Lung (tissue), 12 donors: ENCODE measurements around the gene PKHD1. TPM values are rescaled to one million over a fixed set of nuclear protein-coding genes. Genes with fewer than 3 reads are reported as not detected.

Experiments
- ATAC-seq: fragments of 200-7000 bp; cut with Tn5 transposase; one replicate; pipeline ENCODE4 v1.9.1; 2020; ENCODE audit warnings: moderate number of reproducible peaks; ENCODE audit not compliant: insufficient read depth, low FRiP score
- DNase-seq, 3 donors: peaks; one replicate each; pipeline ENCODE4 v3.0.0-alpha.2; 2013 to 2017
- H3K27ac ChIP-seq, 2 donors: one replicate each; pipeline ENCODE4 v1.5.1; 2013; ENCODE audit warnings: mild to moderate bottlenecking in 2 of 2, moderate library complexity in 2 of 2, control low read depth in 1 of 2, inconsistent platforms in 1 of 2, low read depth in 1 of 2, low read length in 1 of 2
- H3K27me3 ChIP-seq, 3 donors: one replicate each; pipeline ENCODE4 v1.5.1; 2013; ENCODE audit warnings: low read length in 2 of 3; ENCODE audit not compliant: control insufficient read depth in 3 of 3, insufficient read depth in 3 of 3
- H3K36me3 ChIP-seq, 4 donors: one replicate each; pipeline ENCODE4 v1.5.1; 2013; ENCODE audit warnings: low read length in 4 of 4, mild to moderate bottlenecking in 1 of 4, moderate library complexity in 1 of 4; ENCODE audit not compliant: control insufficient read depth in 4 of 4, insufficient read depth in 4 of 4
- H3K4me1 ChIP-seq, 5 donors: one replicate each; pipeline ENCODE4 v1.5.1; 2013; ENCODE audit warnings: low read length in 5 of 5, mild to moderate bottlenecking in 2 of 5, moderate library complexity in 1 of 5; ENCODE audit not compliant: control insufficient read depth in 5 of 5, insufficient read depth in 5 of 5
- H3K4me3 ChIP-seq: one replicate; pipeline ENCODE4 v1.5.1; 2013; ENCODE audit warnings: mild to moderate bottlenecking, control low read depth, moderate library complexity
- H3K9ac ChIP-seq, 2 donors: one replicate each; pipeline ENCODE4 v1.5.1; 2013; ENCODE audit warnings: low read length in 2 of 2, control low read depth in 1 of 2; ENCODE audit not compliant: insufficient read depth in 1 of 2
- H3K9me3 ChIP-seq, 4 donors: one replicate each; pipeline ENCODE4 v1.5.1; 2013; ENCODE audit warnings: low read length in 3 of 4, mild to moderate bottlenecking in 1 of 4, moderate library complexity in 1 of 4; ENCODE audit not compliant: control insufficient read depth in 4 of 4, insufficient read depth in 3 of 4
- WGBS, 2 donors: extraction: QIAGEN DNeasy Blood & Tissue Kit; methylation state at CpG; one replicate each; pipeline ENCODE4 v1.1.7; 2013; 5-methylcytosine and 5-hydroxymethylcytosine counted together
- polyA plus RNA-seq, 2 donors: library from polyadenylated mRNA; stranded (reverse); fragments of 200-250 nt; gene quantifications; one replicate each; pipeline ENCODE4 v1.2.1, GENCODE V29; 2013
- total RNA-seq, 2 donors: library from RNA; depleted of rRNA in 1 of 2; stranded (reverse); fragments of >200 nt in 1 of 2; gene quantifications; one replicate each; pipeline ENCODE4 v1.2.1, GENCODE V29; 2014 to 2021
- TF ChIP-seq, protein P1 (sequence below): IDR thresholded peaks from 2 replicates; pipeline ENCODE4 v1.5.1; 2012; ENCODE audit warnings: mild to moderate bottlenecking; ENCODE audit errors: control extremely low read depth, extremely low read depth
- donor health status: control.
- donor health status: control.
- donor health status: Bipolar disorder and iron deficiency.
- donor health status: healthy.
- donor health status: DM: yes; HTN: yes; CAD: no.

Gene PKHD1
- total and polyA plus RNA-seq, 4 donors = 0.01 to 6.1 (median 0.09) TPM

DNA sequence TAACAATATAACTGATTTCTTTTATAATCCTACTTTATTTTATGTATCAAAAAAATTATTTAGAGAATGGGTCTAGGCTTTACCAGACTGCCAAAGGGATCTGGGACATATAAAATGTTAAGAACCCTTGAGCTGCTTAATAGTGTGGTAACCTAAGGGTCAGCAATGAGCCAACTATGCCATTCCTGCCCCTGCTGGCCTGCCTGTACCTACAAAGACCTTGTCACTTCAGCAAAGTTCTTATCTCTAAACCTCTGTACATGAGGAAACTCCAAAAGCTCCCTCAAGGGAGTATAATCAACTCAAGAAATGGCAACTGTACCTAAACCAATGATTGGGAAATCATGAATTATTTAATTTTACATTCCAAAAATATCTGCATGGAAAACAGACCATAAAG is 266.9 kb downstream of the PKHD1 start:
- no peak overlapping the region for H3K4me3 ChIP-seq
- ATAC-seq = peak; percentile 49
- no peak overlapping the region for H3K9ac ChIP-seq
- H3K27me3 ChIP-seq = no peaks in the 10 kb centered on the region
- H3K36me3 ChIP-seq = no peaks in the 10 kb centered on the region
- TF ChIP-seq, protein P1, sequence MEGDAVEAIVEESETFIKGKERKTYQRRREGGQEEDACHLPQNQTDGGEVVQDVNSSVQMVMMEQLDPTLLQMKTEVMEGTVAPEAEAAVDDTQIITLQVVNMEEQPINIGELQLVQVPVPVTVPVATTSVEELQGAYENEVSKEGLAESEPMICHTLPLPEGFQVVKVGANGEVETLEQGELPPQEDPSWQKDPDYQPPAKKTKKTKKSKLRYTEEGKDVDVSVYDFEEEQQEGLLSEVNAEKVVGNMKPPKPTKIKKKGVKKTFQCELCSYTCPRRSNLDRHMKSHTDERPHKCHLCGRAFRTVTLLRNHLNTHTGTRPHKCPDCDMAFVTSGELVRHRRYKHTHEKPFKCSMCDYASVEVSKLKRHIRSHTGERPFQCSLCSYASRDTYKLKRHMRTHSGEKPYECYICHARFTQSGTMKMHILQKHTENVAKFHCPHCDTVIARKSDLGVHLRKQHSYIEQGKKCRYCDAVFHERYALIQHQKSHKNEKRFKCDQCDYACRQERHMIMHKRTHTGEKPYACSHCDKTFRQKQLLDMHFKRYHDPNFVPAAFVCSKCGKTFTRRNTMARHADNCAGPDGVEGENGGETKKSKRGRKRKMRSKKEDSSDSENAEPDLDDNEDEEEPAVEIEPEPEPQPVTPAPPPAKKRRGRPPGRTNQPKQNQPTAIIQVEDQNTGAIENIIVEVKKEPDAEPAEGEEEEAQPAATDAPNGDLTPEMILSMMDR = no peak
- H3K4me1 ChIP-seq = no peaks in the 10 kb centered on the region
- DNase-seq = no peak
- no peak overlapping the region for H3K27ac ChIP-seq
- H3K9me3 ChIP-seq = no peaks in the 10 kb centered on the region

DNA sequence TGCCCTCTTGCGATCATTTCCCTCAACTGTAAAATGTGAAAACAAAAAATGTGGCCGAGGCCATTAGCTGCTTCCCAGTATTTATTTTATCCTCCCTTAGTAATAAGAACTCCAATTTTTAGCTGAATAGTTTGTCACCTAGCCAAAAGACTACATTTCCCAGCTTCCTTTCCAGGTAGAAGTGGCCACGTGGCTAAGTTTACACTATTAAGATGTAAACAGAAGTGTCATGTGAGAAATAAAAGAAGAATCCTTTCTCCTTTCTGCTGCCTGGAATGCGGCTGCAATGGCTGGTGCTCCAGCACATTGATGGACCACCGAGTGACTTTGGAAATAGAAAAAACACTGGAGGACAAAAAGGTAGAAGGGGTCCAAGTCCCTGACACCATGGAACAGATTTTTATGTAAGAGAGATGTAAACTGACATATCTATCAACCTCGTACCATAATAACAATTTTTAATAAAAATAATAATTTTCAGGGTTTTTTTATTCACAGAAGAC is 268.8 kb downstream of the PKHD1 start:
- Histone ChIP-seq H3K4me3 (no peak overlapping the region), H3K4me1 (no peaks in the 10 kb centered on the region), H3K36me3 (no peaks in the 10 kb centered on the region), H3K9ac (no peak overlapping the region), H3K27ac (no peak overlapping the region), H3K27me3 (no peaks in the 10 kb centered on the region), H3K9me3 (no peaks in the 10 kb centered on the region)
- WGBS, 2 donors = 57 to 62% methylated on average over 6 of the region's 6 CpGs
- DNase-seq = no peak
- no peak for ATAC-seq
- TF ChIP-seq, protein P1 = no peak

DNA sequence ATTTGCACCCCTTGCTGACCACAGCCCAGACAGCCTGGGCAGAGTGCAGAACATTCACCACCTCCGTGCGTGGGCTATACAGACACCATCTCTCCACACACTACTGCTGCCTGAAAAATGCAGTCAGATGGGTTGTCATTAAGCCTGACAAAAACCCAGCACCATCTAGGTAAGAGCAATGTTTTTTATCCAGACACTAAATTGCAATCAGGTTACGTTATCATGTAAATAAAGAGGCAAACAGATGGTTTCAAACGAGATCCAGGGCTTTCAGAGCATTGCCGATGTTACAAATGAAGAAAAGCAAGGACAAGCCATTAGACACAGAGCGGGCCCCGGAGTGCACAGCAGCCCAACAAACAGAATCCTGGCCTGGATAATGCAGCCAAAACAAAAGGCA is 269.6 kb downstream of the PKHD1 start:
- Histone ChIP-seq H3K36me3 (no peaks in the 10 kb centered on the region), H3K9me3 (no peaks in the 10 kb centered on the region), H3K9ac (no peak overlapping the region), H3K27me3 (no peaks in the 10 kb centered on the region), H3K27ac (no peak overlapping the region), H3K4me1 (no peaks in the 10 kb centered on the region), H3K4me3 (no peak overlapping the region)
- no peak for DNase-seq
- TF ChIP-seq, protein P1 = no peak
- WGBS, 2 donors = 76 to 85% methylated on average over 7 of the region's 7 CpGs
- ATAC-seq = no peak

DNA sequence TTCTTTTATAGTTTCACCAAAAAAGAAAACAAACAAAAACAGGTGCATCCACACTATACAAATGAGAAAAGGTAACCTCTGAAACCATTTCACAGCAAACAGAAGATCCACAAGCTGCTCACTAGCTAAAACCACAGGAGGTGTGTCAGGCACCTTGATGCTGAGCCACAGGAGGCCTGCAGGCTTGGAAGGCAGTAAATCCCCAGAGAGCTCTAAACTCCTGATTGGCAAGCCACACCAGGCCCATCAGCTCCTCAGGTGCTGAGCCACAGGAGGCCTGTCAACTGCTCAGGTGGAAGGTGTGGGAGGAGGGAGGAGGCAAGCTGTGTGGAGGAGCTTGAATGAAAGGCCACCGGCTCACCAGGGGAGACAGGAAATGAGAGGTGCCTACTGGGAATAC is 273.0 kb downstream of the PKHD1 start:
- no peak overlapping the region for H3K27ac ChIP-seq
- TF ChIP-seq, protein P1 = no peak
- H3K4me3 ChIP-seq = no peak overlapping the region
- H3K9me3 ChIP-seq = no peaks in the 10 kb centered on the region
- no peaks in the 10 kb centered on the region for H3K36me3 ChIP-seq
- ATAC-seq = no peak
- H3K4me1 ChIP-seq = no peaks in the 10 kb centered on the region
- 33 to 37% methylated on average over 1 of the region's 1 CpG for WGBS, 2 donors
- no peaks in the 10 kb centered on the region for H3K27me3 ChIP-seq
- no peak overlapping the region for H3K9ac ChIP-seq
- DNase-seq = no peak
